PFSK-1 (cell line): Measurements from ENCODE around the gene MN1.

Experiments used
- FOXP2 ChIP-seq: optimal IDR thresholded peaks from 2 replicates; pipeline ENCODE3; 2011; ENCODE audit warnings: borderline replicate concordance, control low read depth, inconsistent platforms; ENCODE audit not compliant: insufficient read depth; ENCODE audit errors: extremely low read length, extremely low read depth
- POLR2AphosphoS5 ChIP-seq: IDR thresholded peaks from 2 replicates; pipeline ENCODE4 v1.6.1; 2012; ENCODE audit warnings: low read depth, mild to moderate bottlenecking, control low read depth, low read length, moderate library complexity
- SIN3A ChIP-seq: IDR thresholded peaks from 2 replicates; pipeline ENCODE4 v1.6.1; 2012; ENCODE audit warnings: mild to moderate bottlenecking, low read length, moderate library complexity, borderline replicate concordance; ENCODE audit not compliant: insufficient read depth
- TAF1 ChIP-seq: IDR thresholded peaks from 2 replicates; pipeline ENCODE4 v1.6.1; 2012; ENCODE audit warnings: low read length, control low read depth, borderline replicate concordance; ENCODE audit not compliant: insufficient read depth
- TF ChIP-seq, protein P1 (sequence below), 2 experiments: IDR thresholded peaks; 2 replicates each; pipeline versions ENCODE4 v1.6.1 to v1.8.0; 2011 to 2012; ENCODE audit warnings: low read depth in 2 of 2, low read length in 2 of 2, control low read depth in 1 of 2, inconsistent platforms in 1 of 2, mild to moderate bottlenecking in 1 of 2, moderate library complexity in 1 of 2; ENCODE audit not compliant: insufficient read depth in 1 of 2

MN1 gene

DNA sequence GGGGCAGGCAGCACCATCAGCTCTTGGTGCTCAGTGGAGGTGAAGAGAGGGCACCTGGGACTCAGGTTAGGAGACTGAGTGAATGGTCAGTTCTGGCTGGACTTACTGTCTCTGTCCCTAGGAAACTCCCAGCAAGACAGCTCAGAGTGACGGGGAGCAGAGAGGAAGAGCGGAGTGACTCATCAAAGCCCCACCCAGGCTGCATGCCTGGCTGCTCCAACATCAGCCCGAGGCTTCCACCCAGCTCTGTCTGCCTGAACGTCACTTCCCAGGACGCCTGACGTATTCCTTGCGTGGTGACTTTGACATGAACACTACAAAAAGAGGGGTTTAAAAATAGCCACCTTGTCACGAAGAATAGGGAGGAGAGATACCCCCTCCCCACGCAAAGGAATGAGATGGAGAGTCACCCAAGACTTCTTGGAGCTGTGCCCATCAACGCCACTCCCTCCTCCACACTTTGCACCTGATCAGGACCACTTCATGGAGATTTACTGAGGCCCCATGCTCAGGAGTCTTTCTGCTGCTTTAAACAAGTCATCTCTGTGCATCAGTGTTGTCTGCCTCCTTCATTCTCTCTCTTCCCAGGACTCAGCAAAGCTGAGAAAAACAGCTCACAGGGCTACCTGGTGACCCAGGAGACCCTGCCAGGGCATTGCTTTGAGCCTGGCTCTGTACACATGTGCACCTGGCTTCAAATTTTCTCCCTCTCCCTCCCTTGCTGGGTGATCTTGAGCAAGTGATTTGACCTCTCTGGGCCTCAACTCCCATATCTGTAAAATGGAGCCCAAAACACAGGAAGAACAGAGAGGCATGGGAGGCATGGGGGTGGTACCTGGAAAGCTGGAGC is 83.1 kb downstream of the MN1 start:
- TF ChIP-seq, protein P1, sequence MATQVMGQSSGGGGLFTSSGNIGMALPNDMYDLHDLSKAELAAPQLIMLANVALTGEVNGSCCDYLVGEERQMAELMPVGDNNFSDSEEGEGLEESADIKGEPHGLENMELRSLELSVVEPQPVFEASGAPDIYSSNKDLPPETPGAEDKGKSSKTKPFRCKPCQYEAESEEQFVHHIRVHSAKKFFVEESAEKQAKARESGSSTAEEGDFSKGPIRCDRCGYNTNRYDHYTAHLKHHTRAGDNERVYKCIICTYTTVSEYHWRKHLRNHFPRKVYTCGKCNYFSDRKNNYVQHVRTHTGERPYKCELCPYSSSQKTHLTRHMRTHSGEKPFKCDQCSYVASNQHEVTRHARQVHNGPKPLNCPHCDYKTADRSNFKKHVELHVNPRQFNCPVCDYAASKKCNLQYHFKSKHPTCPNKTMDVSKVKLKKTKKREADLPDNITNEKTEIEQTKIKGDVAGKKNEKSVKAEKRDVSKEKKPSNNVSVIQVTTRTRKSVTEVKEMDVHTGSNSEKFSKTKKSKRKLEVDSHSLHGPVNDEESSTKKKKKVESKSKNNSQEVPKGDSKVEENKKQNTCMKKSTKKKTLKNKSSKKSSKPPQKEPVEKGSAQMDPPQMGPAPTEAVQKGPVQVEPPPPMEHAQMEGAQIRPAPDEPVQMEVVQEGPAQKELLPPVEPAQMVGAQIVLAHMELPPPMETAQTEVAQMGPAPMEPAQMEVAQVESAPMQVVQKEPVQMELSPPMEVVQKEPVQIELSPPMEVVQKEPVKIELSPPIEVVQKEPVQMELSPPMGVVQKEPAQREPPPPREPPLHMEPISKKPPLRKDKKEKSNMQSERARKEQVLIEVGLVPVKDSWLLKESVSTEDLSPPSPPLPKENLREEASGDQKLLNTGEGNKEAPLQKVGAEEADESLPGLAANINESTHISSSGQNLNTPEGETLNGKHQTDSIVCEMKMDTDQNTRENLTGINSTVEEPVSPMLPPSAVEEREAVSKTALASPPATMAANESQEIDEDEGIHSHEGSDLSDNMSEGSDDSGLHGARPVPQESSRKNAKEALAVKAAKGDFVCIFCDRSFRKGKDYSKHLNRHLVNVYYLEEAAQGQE (IDR thresholded peaks at IDR 0.05; ENCODE audit: insufficient read depth in 1 of 2, low read depth in 2 of 2, low read length in 2 of 2) = no peak
- peak; percentile 39; the same call in 1 of the 2 replicates for TF ChIP-seq POLR2AphosphoS5
- TF ChIP-seq SIN3A = no peak
- TF ChIP-seq FOXP2 = peak; percentile 66

DNA sequence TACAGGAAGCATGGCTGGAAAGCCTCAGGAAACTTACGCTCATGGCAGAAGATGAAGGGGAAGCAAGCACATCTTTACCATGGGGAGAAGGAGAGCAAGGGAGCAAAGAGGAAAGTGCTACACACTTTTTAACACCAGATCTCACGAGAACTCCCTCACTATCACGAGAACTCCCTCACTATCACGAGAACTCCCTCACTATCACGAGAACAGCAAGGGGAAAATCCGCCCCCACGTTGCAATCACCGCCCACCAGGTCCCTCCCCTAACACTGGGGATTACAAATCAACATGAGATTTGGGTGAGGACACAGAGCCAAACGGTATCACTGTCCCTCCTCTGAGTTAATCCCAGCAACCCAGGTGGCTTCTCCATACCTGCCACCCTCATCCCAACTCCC is 84.5 kb downstream of the MN1 start:
- TF ChIP-seq FOXP2 (no peak), TAF1 (no peak), POLR2AphosphoS5 (no peak), SIN3A (no peak)
- TF ChIP-seq, protein P1 (IDR thresholded peaks at IDR 0.05; ENCODE audit: insufficient read depth in 1 of 2, low read depth in 2 of 2, low read length in 2 of 2) = no peak

DNA sequence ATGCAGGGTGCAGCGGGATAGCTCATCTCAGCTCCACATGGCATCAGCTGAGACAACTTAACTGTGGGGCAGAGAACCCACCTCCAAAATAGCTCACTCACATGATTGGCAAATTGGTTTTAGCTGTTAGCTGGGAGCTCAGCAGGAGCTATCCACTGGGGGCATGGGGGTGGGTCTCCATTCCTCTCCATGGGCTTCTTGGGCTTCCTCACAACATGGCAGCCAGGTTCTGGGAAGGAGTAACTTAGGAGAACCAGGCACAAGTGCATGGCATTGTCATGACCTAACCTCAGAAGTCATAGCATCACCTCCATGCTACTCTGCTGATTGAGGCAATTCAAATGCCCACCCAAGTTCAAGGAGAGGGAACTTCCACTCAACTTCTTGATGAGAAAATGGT is 85.5 kb downstream of the MN1 start:
- TF ChIP-seq, protein P1 (IDR thresholded peaks at IDR 0.05; ENCODE audit: insufficient read depth in 1 of 2, low read depth in 2 of 2, low read length in 2 of 2) = no peak
- TF ChIP-seq TAF1 = no peak
- no peak for TF ChIP-seq POLR2AphosphoS5
- TF ChIP-seq SIN3A = no peak
- no peak for TF ChIP-seq FOXP2

DNA sequence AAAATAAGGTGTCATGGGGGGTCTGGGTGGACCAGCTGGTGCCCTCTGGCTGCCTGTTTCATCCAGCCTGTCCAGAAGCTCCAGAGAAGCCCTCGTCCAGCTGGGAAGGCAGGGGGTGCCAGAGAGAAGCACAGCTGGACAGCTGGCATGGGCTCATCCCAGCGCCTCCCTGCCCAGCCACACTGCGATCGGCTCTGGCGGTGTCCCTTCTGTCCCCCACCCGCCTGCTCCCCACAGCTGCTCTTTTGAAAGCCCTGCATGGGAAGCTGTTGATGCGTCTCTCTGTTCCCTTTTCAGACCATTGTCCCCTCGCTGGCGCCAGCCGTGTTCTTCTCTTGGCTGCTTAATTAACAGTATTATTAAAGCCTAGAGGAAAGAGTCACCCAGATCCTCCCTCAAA is 86.5 kb downstream of the MN1 start:
- TF ChIP-seq FOXP2 = no peak
- TF ChIP-seq TAF1 = no peak
- TF ChIP-seq SIN3A = no peak
- no peak for TF ChIP-seq POLR2AphosphoS5
- TF ChIP-seq, protein P1 (IDR thresholded peaks at IDR 0.05; ENCODE audit: insufficient read depth in 1 of 2, low read depth in 2 of 2, low read length in 2 of 2) = no peak
